H9 (cell line): ENCODE data around the gene LARP6. TPM values are rescaled to one million over a fixed set of nuclear protein-coding genes. Genes with fewer than 3 reads are reported as not detected.
"Not testable (repeated sequence)": the region's sequence is repeated elsewhere in the genome, so short reads cannot be mapped to it uniquely, and the experiment has no call there.

Source experiments
- DNase-seq: peaks from one replicate; pipeline ENCODE4 v3.0.0-alpha.2; 2017
- H2AFZ ChIP-seq: one replicate; pipeline ENCODE4 v1.6.1; 2013; ENCODE audit warnings: mild to moderate bottlenecking, low read length, control low read depth, moderate library complexity
- H2AK5ac ChIP-seq: 2 replicates; pipeline ENCODE4 v1.6.1; 2013; ENCODE audit warnings: low read length, control low read depth, mixed read lengths; ENCODE audit not compliant: insufficient read length
- H2BK120ac ChIP-seq: one replicate; pipeline ENCODE4 v1.6.1; 2013; ENCODE audit warnings: low read depth, mild to moderate bottlenecking, low read length, control low read depth, inconsistent platforms; ENCODE audit not compliant: poor library complexity, severe bottlenecking
- H2BK12ac ChIP-seq: 2 replicates; pipeline ENCODE4 v1.6.1; 2013; ENCODE audit warnings: low read length, control low read depth, mixed read lengths, low read depth; ENCODE audit not compliant: insufficient read length
- H2BK15ac ChIP-seq: 2 replicates; pipeline ENCODE4 v1.6.1; 2013; ENCODE audit warnings: low read depth, low read length, control low read depth
- H2BK20ac ChIP-seq: one replicate; pipeline ENCODE4 v1.6.1; 2013; ENCODE audit warnings: low read depth, mild to moderate bottlenecking, low read length, control low read depth, inconsistent platforms; ENCODE audit not compliant: poor library complexity, severe bottlenecking
- H2BK5ac ChIP-seq: 2 replicates; pipeline ENCODE4 v1.6.1; 2013; ENCODE audit warnings: low read length, control low read depth, mixed read lengths; ENCODE audit not compliant: insufficient read length
- H3K14ac ChIP-seq: 2 replicates; pipeline ENCODE4 v1.6.1; 2013; ENCODE audit warnings: low read length, control low read depth; ENCODE audit not compliant: insufficient read depth
- H3K18ac ChIP-seq: 2 replicates; pipeline ENCODE4 v1.6.1; 2013; ENCODE audit warnings: low read depth, mild to moderate bottlenecking, mixed read lengths, low read length, control low read depth; ENCODE audit not compliant: insufficient read length
- H3K23ac ChIP-seq: 2 replicates; pipeline ENCODE4 v1.6.1; 2013; ENCODE audit warnings: low read length, control low read depth, mixed read lengths, low read depth; ENCODE audit not compliant: insufficient read length
- H3K23me2 ChIP-seq: 2 replicates; pipeline ENCODE4 v1.6.1; 2013; ENCODE audit warnings: low read depth, mild to moderate bottlenecking, mixed read lengths, low read length, control low read depth; ENCODE audit not compliant: insufficient read length, poor library complexity, severe bottlenecking
- H3K27ac ChIP-seq: 2 replicates; pipeline ENCODE4 v1.5.1; 2013; ENCODE audit warnings: low read length, control low read depth, mixed read lengths, low read depth; ENCODE audit not compliant: insufficient read length
- H3K27me3 ChIP-seq: 2 replicates; pipeline ENCODE4 v1.6.1; 2013; ENCODE audit warnings: low read length, control low read depth, inconsistent platforms; ENCODE audit not compliant: insufficient read depth
- H3K4ac ChIP-seq: 2 replicates; pipeline ENCODE4 v1.6.1; 2013; ENCODE audit warnings: low read depth, mild to moderate bottlenecking, control low read depth, inconsistent platforms, low read length, moderate library complexity
- H3K4me1 ChIP-seq: 2 replicates; pipeline ENCODE4 v1.6.1; 2013; ENCODE audit warnings: low read length, control low read depth, inconsistent platforms; ENCODE audit not compliant: insufficient read depth
- H3K4me2 ChIP-seq: 2 replicates; pipeline ENCODE4 v1.6.1; 2013; ENCODE audit warnings: low read length, control low read depth, mixed read lengths; ENCODE audit not compliant: insufficient read length, insufficient read depth
- H3K56ac ChIP-seq: 2 replicates; pipeline ENCODE4 v1.6.1; 2013; ENCODE audit warnings: low read depth, mild to moderate bottlenecking, mixed read lengths, low read length, control low read depth; ENCODE audit not compliant: insufficient read length
- H3K79me1 ChIP-seq: 2 replicates; pipeline ENCODE4 v1.6.1; 2013; ENCODE audit warnings: low read depth, mild to moderate bottlenecking, moderate library complexity, low read length, control low read depth, inconsistent platforms; ENCODE audit not compliant: insufficient read depth, poor library complexity, severe bottlenecking
- H3K79me2 ChIP-seq: 2 replicates; pipeline ENCODE4 v1.6.1; 2013; ENCODE audit warnings: low read length, control low read depth, inconsistent platforms; ENCODE audit not compliant: insufficient read depth
- H3K9ac ChIP-seq: 2 replicates; pipeline ENCODE4 v1.6.1; 2013; ENCODE audit warnings: low read length, control low read depth, mixed read lengths; ENCODE audit not compliant: insufficient read length; ENCODE audit errors: extremely low read depth
- H3K9me3 ChIP-seq: one replicate; pipeline ENCODE4 v1.6.1; 2013; ENCODE audit warnings: low read depth, low read length, inconsistent platforms; ENCODE audit not compliant: control insufficient read depth
- H3T11ph ChIP-seq: one replicate; pipeline ENCODE4 v1.6.1; 2013; ENCODE audit warnings: mild to moderate bottlenecking, low read length, control low read depth, inconsistent platforms
- H4K20me1 ChIP-seq: one replicate; pipeline ENCODE4 v1.6.1; 2013; ENCODE audit not compliant: control insufficient read depth, insufficient read length, insufficient read depth
- H4K5ac ChIP-seq: 2 replicates; pipeline ENCODE4 v1.6.1; 2013; ENCODE audit warnings: low read depth, mild to moderate bottlenecking, mixed read lengths, low read length, control low read depth; ENCODE audit not compliant: insufficient read length
- H4K8ac ChIP-seq: replicated peaks from 2 replicates; pipeline ENCODE4 v1.6.1; 2013; ENCODE audit warnings: low read length, control low read depth, mixed read lengths, low read depth; ENCODE audit not compliant: insufficient read length
- H4K91ac ChIP-seq: 2 replicates; pipeline ENCODE4 v1.6.1; 2013; ENCODE audit warnings: low read depth, mild to moderate bottlenecking, moderate library complexity, mixed read lengths, low read length, control low read depth; ENCODE audit not compliant: insufficient read length
- H3K27ac Mint-ChIP-seq, 3 experiments: 2 replicates in 2 of 3; 3 replicates in 1 of 3; pipeline ENCODE4 v1.8.0; 2020 to 2021; ENCODE audit warnings: mixed read lengths in 3 of 3, mild to moderate bottlenecking in 1 of 3, moderate library complexity in 1 of 3
- H3K27me3 Mint-ChIP-seq: 2 replicates; pipeline ENCODE4 v1.8.0; 2021; ENCODE audit warnings: low read depth, mild to moderate bottlenecking, moderate library complexity, mixed read lengths
- H3K36me3 Mint-ChIP-seq, 3 experiments: 2 replicates in 2 of 3; 3 replicates in 1 of 3; pipeline ENCODE4 v1.8.0; 2020 to 2021; ENCODE audit warnings: low read depth in 3 of 3, mixed read lengths in 3 of 3; ENCODE audit not compliant: insufficient read depth in 1 of 3
- H3K4me1 Mint-ChIP-seq, 2 experiments: 2 replicates each; pipeline ENCODE4 v1.8.0; 2020; ENCODE audit warnings: mixed read lengths in 2 of 2
- H3K4me3 Mint-ChIP-seq, 2 experiments: 2 replicates in 1 of 2; 3 replicates in 1 of 2; pipeline ENCODE4 v1.8.0; 2020 to 2021; ENCODE audit warnings: mild to moderate bottlenecking in 2 of 2, mixed read lengths in 2 of 2, moderate library complexity in 1 of 2
- H3K9me3 Mint-ChIP-seq, 2 experiments: 2 replicates in 1 of 2; 3 replicates in 1 of 2; pipeline ENCODE4 v1.8.0; 2020; ENCODE audit warnings: mild to moderate bottlenecking in 2 of 2, mixed read lengths in 2 of 2, moderate library complexity in 1 of 2
- WGBS: extraction: QIAGEN DNeasy Blood & Tissue Kit; methylation state at CpG from one replicate; pipeline ENCODE4 v1.1.7; 2013; ENCODE audit warnings: missing lambda C conversion rate, low lambda C conversion rate, mixed read lengths; ENCODE audit not compliant: insufficient read length; ENCODE audit errors: extremely low coverage; 5-methylcytosine and 5-hydroxymethylcytosine counted together
- total RNA-seq: library from RNA; stranded (reverse); gene quantifications from 2 replicates; pipeline ENCODE4 v1.2.1, GENCODE V29; 2021
- TF ChIP-seq, protein P1 (sequence below): fragments of 200-600 bp; sonication (generic); conservative IDR thresholded peaks from 3 replicates; pipeline ENCODE4 v1.8.0; 2021; ENCODE audit warnings: antibody characterized with exemption, mild to moderate bottlenecking

LARP6 gene
- total RNA-seq, 1 experiment from 2014 or later = 18.9 TPM

GRCh38 chr15:70859322-70859908 lies 5.5 kb upstream of the LARP6 start:
- Histone ChIP-seq H3K4me1 (no peaks in the 10 kb centered on the region), H3K9me3 (no peaks in the 10 kb centered on the region), H2BK12ac (no peak overlapping the region), H3K23me2 (peaks cover under 1% of the 10 kb centered on the region), H3K4me2 (no peak overlapping the region), H3K56ac (no peak overlapping the region), H2AFZ (no peak overlapping the region), H3T11ph (no peak overlapping the region), H3K14ac (no peak overlapping the region), H2BK5ac (no peak overlapping the region), H2BK20ac (no peak overlapping the region), H3K18ac (no peak overlapping the region), H4K91ac (no peak overlapping the region), H3K4ac (no peak overlapping the region), H2BK15ac (no peak overlapping the region), H3K79me2 (no peaks in the 10 kb centered on the region), H3K23ac (no peak overlapping the region), H4K20me1 (no peaks in the 10 kb centered on the region), H2AK5ac (no peak overlapping the region), H3K9ac (no peak overlapping the region), H4K8ac (no peak overlapping the region), H2BK120ac (no peak overlapping the region), H4K5ac (no peak overlapping the region), H3K27ac (no peak overlapping the region), H3K79me1 (no peaks in the 10 kb centered on the region), H3K27me3 (no peaks in the 10 kb centered on the region)
- DNase-seq = no peak
- no CpG with 5 or more reads among the region's 14 CpGs for WGBS
- H3K4me1 Mint-ChIP-seq = peaks cover 5 to 8% of the 10 kb centered on the region in 2 experiments
- peaks cover 0 to 2% of the 10 kb centered on the region in 2 experiments; a peak in 1 of 5 replicates for H3K9me3 Mint-ChIP-seq
- H3K27me3 Mint-ChIP-seq = peaks cover 27% of the 10 kb centered on the region
- H3K4me3 Mint-ChIP-seq = no peak overlapping the region
- peaks cover 0 to 2% (median 0%) of the 10 kb centered on the region in 3 experiments; a peak in 3 of 7 replicates for H3K36me3 Mint-ChIP-seq
- TF ChIP-seq, protein P1, sequence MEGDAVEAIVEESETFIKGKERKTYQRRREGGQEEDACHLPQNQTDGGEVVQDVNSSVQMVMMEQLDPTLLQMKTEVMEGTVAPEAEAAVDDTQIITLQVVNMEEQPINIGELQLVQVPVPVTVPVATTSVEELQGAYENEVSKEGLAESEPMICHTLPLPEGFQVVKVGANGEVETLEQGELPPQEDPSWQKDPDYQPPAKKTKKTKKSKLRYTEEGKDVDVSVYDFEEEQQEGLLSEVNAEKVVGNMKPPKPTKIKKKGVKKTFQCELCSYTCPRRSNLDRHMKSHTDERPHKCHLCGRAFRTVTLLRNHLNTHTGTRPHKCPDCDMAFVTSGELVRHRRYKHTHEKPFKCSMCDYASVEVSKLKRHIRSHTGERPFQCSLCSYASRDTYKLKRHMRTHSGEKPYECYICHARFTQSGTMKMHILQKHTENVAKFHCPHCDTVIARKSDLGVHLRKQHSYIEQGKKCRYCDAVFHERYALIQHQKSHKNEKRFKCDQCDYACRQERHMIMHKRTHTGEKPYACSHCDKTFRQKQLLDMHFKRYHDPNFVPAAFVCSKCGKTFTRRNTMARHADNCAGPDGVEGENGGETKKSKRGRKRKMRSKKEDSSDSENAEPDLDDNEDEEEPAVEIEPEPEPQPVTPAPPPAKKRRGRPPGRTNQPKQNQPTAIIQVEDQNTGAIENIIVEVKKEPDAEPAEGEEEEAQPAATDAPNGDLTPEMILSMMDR = no peak
- H3K27ac Mint-ChIP-seq = no peak overlapping the region

DNA sequence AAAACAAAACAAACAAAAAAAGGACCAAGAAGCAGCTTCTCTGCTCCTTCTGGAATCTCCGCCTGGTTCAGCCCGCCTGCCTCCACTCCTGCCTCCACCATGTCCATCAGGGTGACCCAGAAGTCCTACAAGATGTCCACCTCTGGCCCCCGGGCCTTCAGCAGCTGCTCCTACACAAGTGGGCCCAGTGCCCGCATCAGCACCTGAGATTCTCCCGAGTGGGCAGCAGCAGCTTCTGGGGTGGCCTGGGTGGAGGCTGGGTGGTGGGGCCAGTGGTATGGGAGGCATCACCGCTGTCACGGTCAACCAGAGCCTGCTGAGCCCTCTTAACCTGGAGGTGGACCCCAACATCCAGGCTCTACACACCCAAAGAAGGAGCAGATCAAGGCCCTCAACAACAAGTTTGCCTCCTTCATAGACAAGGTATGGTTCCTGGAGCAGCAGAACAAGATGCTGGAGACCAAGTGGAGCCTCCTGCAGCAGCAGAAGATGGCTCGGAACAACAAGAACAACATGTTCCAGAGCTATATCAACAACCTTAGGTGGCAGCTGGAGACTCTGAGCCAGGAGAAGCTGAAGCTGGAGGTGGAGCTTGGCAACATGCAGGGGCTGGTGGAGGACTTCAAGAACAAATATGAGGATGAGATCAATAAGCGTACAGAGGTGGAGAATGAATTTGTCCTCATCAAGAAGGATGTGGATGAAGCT lies 4.8 kb upstream of the LARP6 start:
- no CpG with 5 or more reads among the region's 9 CpGs for WGBS

More for the DNA sequence above, 4.8 kb upstream of the LARP6 start:
- not testable (repeated sequence) for H2BK120ac ChIP-seq, H3K4me3 Mint-ChIP-seq, DNase-seq, H3T11ph ChIP-seq, H2BK15ac ChIP-seq, H3K4me2 ChIP-seq, H3K27ac Mint-ChIP-seq, H4K20me1 ChIP-seq, H3K79me1 ChIP-seq, H2BK5ac ChIP-seq, H4K5ac ChIP-seq, H3K4me1 ChIP-seq, H3K27ac ChIP-seq, H4K8ac ChIP-seq, H2AFZ ChIP-seq, H3K18ac ChIP-seq, H4K91ac ChIP-seq, H2AK5ac ChIP-seq, H3K9me3 Mint-ChIP-seq, H3K27me3 ChIP-seq, H3K23ac ChIP-seq, H3K23me2 ChIP-seq, H2BK12ac ChIP-seq, H3K9me3 ChIP-seq, H3K14ac ChIP-seq, H3K36me3 Mint-ChIP-seq, H2BK20ac ChIP-seq, H3K56ac ChIP-seq, H3K4ac ChIP-seq, H3K79me2 ChIP-seq, H3K4me1 Mint-ChIP-seq, H3K9ac ChIP-seq
- H3K27me3 Mint-ChIP-seq = peaks cover 30% of the 10 kb centered on the region
